RWPE2 (cell line): Measurements from ENCODE around the gene CBR1.

ENCODE experiments used
- ATAC-seq: fragments of 200-7000 bp; cut with Tn5 transposase; 3 replicates; pipeline ENCODE4 v1.9.1; 2021; ENCODE audit warnings: low read depth
- DNase-seq: peaks from one replicate; pipeline ENCODE4 v3.0.0-alpha.2; 2020; ENCODE audit warnings: low spot score
- H3K27ac ChIP-seq: fragments of 450-650 bp; 2 replicates; pipeline ENCODE4 v1.5.1; 2017; ENCODE audit warnings: mild to moderate bottlenecking; ENCODE audit not compliant: poor library complexity, severe bottlenecking
- H3K27me3 ChIP-seq: fragments of 250-450 bp; sonication (Bioruptor Pico); 2 replicates; pipeline ENCODE4 v1.5.1; 2021; ENCODE audit warnings: mild to moderate bottlenecking, moderate library complexity; ENCODE audit not compliant: insufficient read depth, poor library complexity, severe bottlenecking
- H3K36me3 ChIP-seq: fragments of 250-450 bp; sonication (Bioruptor Pico); 2 replicates; pipeline ENCODE4 v1.5.1; 2020; ENCODE audit warnings: low read depth, mild to moderate bottlenecking, moderate library complexity
- H3K4me1 ChIP-seq: fragments of 250-450 bp; sonication (Bioruptor Pico); 2 replicates; pipeline ENCODE4 v1.5.1; 2021; ENCODE audit warnings: mild to moderate bottlenecking, moderate library complexity; ENCODE audit not compliant: insufficient read depth, poor library complexity, severe bottlenecking
- H3K4me3 ChIP-seq: fragments of 250-450 bp; sonication (Bioruptor Pico); 2 replicates; pipeline ENCODE4 v1.5.1; 2021; ENCODE audit warnings: mild to moderate bottlenecking, moderate library complexity; ENCODE audit not compliant: severe bottlenecking
- H3K9me3 ChIP-seq: fragments of 250-450 bp; sonication (Bioruptor Pico); 2 replicates; pipeline ENCODE4 v1.5.1; 2021; ENCODE audit warnings: mild to moderate bottlenecking, moderate library complexity; ENCODE audit not compliant: severe bottlenecking
- CTCF ChIP-seq: fragments of 450-650 bp; IDR thresholded peaks from one replicate; pipeline ENCODE4 v1.5.1; 2017; ENCODE audit warnings: mild to moderate bottlenecking, moderate library complexity; ENCODE audit not compliant: poor library complexity, severe bottlenecking

CBR1 gene

GRCh38 chr21:36117286-36117741 is 47.5 kb downstream of the CBR1 start:
- no peaks in the 10 kb centered on the region for H3K36me3 ChIP-seq
- no peaks in the 10 kb centered on the region for H3K4me1 ChIP-seq
- no peak for TF ChIP-seq CTCF
- H3K4me3 ChIP-seq = no peak overlapping the region
- no peaks in the 10 kb centered on the region for H3K9me3 ChIP-seq
- DNase-seq = no peak
- no peak overlapping the region for H3K27ac ChIP-seq
- H3K27me3 ChIP-seq = no peaks in the 10 kb centered on the region
- no peak for ATAC-seq

- TF ChIP-seq CTCF = no peak
- ATAC-seq = no peak
- H3K27ac ChIP-seq = no peak overlapping the region
- DNase-seq = no peak
- no peaks in the 10 kb centered on the region for H3K27me3 ChIP-seq
- H3K4me3 ChIP-seq = no peak overlapping the region
- no peaks in the 10 kb centered on the region for H3K9me3 ChIP-seq
- H3K4me1 ChIP-seq = no peaks in the 10 kb centered on the region
- H3K36me3 ChIP-seq = no peaks in the 10 kb centered on the region
Measured at GRCh38 chr21:36120304-36120888, 50.6 kb downstream of the CBR1 start.
